IPS-15b (cell line): Measurements from ENCODE around the gene CDK6.

Experiments
- H3K27me3 ChIP-seq: one replicate; pipeline ENCODE4 v1.6.1; 2013; ENCODE audit warnings: low read length; ENCODE audit not compliant: control insufficient read depth, insufficient read depth
- H3K36me3 ChIP-seq: one replicate; pipeline ENCODE4 v1.6.1; 2013; ENCODE audit warnings: low read length; ENCODE audit not compliant: control insufficient read depth, insufficient read depth
- H3K4me1 ChIP-seq: one replicate; pipeline ENCODE4 v1.6.1; 2013; ENCODE audit warnings: mild to moderate bottlenecking, low read length; ENCODE audit not compliant: control insufficient read depth, insufficient read depth
- H3K4me3 ChIP-seq: one replicate; pipeline ENCODE4 v1.5.1; 2013; ENCODE audit warnings: low read depth, low read length
- H3K9ac ChIP-seq: one replicate; pipeline ENCODE4 v1.6.1; 2013; ENCODE audit warnings: low read depth, mild to moderate bottlenecking, low read length
- H3K9me3 ChIP-seq: one replicate; pipeline ENCODE4 v1.6.1; 2013; ENCODE audit warnings: mild to moderate bottlenecking, low read length; ENCODE audit not compliant: control insufficient read depth, insufficient read depth

Gene CDK6

GRCh38 chr7:92799446-92800211 is 36.7 kb downstream of the CDK6 start:
- Histone ChIP-seq H3K27me3 (no peaks in the 10 kb centered on the region), H3K9ac (no peak overlapping the region), H3K36me3 (no peaks in the 10 kb centered on the region), H3K9me3 (no peaks in the 10 kb centered on the region), H3K4me3 (no peak overlapping the region), H3K4me1 (peaks cover 6% of the 10 kb centered on the region)

- H3K9me3 ChIP-seq: no peaks in the 10 kb centered on the region
- H3K27me3 ChIP-seq: no peaks in the 10 kb centered on the region
- H3K4me1 ChIP-seq: peaks cover 7% of the 10 kb centered on the region
- no peak overlapping the region for H3K9ac ChIP-seq
- H3K4me3 ChIP-seq: no peak overlapping the region
- H3K36me3 ChIP-seq: no peaks in the 10 kb centered on the region
These were observed 37.7 kb downstream of the CDK6 start for GRCh38 chr7:92798517-92799249.

GRCh38 chr7:92797693-92798092 is 38.7 kb downstream of the CDK6 start:
- Histone ChIP-seq H3K36me3 (no peaks in the 10 kb centered on the region), H3K9me3 (no peaks in the 10 kb centered on the region), H3K27me3 (no peaks in the 10 kb centered on the region), H3K9ac (no peak overlapping the region), H3K4me1 (peaks cover 7% of the 10 kb centered on the region), H3K4me3 (no peak overlapping the region)

GRCh38 chr7:92797284-92797683 is 39.1 kb downstream of the CDK6 start:
- H3K9me3 ChIP-seq: no peaks in the 10 kb centered on the region
- H3K4me3 ChIP-seq: no peak overlapping the region
- no peak overlapping the region for H3K9ac ChIP-seq
- no peaks in the 10 kb centered on the region for H3K36me3 ChIP-seq
- H3K4me1 ChIP-seq: peaks cover 7% of the 10 kb centered on the region
- no peaks in the 10 kb centered on the region for H3K27me3 ChIP-seq

- Histone ChIP-seq H3K4me3 (no peak overlapping the region), H3K9me3 (no peaks in the 10 kb centered on the region), H3K27me3 (no peaks in the 10 kb centered on the region), H3K4me1 (peaks cover 7% of the 10 kb centered on the region), H3K36me3 (no peaks in the 10 kb centered on the region), H3K9ac (no peak overlapping the region)
These were observed 41.5 kb downstream of the CDK6 start for GRCh38 chr7:92794831-92795230.

GRCh38 chr7:92794391-92794790 is 42.0 kb downstream of the CDK6 start:
- H3K9me3 ChIP-seq: no peaks in the 10 kb centered on the region
- H3K4me1 ChIP-seq: peaks cover 7% of the 10 kb centered on the region
- H3K36me3 ChIP-seq: no peaks in the 10 kb centered on the region
- no peak overlapping the region for H3K4me3 ChIP-seq
- no peaks in the 10 kb centered on the region for H3K27me3 ChIP-seq
- no peak overlapping the region for H3K9ac ChIP-seq

- H3K27me3 ChIP-seq: no peaks in the 10 kb centered on the region
- H3K36me3 ChIP-seq: no peaks in the 10 kb centered on the region
- H3K9ac ChIP-seq: no peak overlapping the region
- H3K4me1 ChIP-seq: peaks cover 7% of the 10 kb centered on the region
- no peak overlapping the region for H3K4me3 ChIP-seq
- no peaks in the 10 kb centered on the region for H3K9me3 ChIP-seq
These were observed 42.6 kb downstream of the CDK6 start for GRCh38 chr7:92793656-92794205.

- Histone ChIP-seq H3K4me3 (no peak overlapping the region), H3K9me3 (no peaks in the 10 kb centered on the region), H3K36me3 (no peaks in the 10 kb centered on the region), H3K9ac (no peak overlapping the region), H3K4me1 (peaks cover 4% of the 10 kb centered on the region), H3K27me3 (no peaks in the 10 kb centered on the region)
These were observed 45.4 kb downstream of the CDK6 start for GRCh38 chr7:92790992-92791391.

GRCh38 chr7:92788559-92789183 is 47.7 kb downstream of the CDK6 start:
- Histone ChIP-seq H3K27me3 (no peaks in the 10 kb centered on the region), H3K4me3 (no peak overlapping the region), H3K36me3 (no peaks in the 10 kb centered on the region), H3K4me1 (peaks cover 9% of the 10 kb centered on the region), H3K9me3 (no peaks in the 10 kb centered on the region), H3K9ac (no peak overlapping the region)

- no peak overlapping the region for H3K4me3 ChIP-seq
- no peaks in the 10 kb centered on the region for H3K27me3 ChIP-seq
- H3K36me3 ChIP-seq: no peaks in the 10 kb centered on the region
- H3K9me3 ChIP-seq: no peaks in the 10 kb centered on the region
- no peak overlapping the region for H3K9ac ChIP-seq
- H3K4me1 ChIP-seq: peaks cover 19% of the 10 kb centered on the region
These were observed 50.5 kb downstream of the CDK6 start for GRCh38 chr7:92785923-92786322.

- Histone ChIP-seq H3K9me3 (no peaks in the 10 kb centered on the region), H3K27me3 (no peaks in the 10 kb centered on the region), H3K4me1 (peaks cover 21% of the 10 kb centered on the region), H3K9ac (no peak overlapping the region), H3K4me3 (no peak overlapping the region), H3K36me3 (no peaks in the 10 kb centered on the region)
These were observed 51.4 kb downstream of the CDK6 start for GRCh38 chr7:92784935-92785334.
